GM19351 (cell line): ENCODE measurements around the gene SSU72.
A peak's percentile ranks its signal among the peaks of the same experiment; 100 is the strongest.
"Not testable (repeated sequence)": the region's sequence is repeated elsewhere in the genome, so short reads cannot be mapped to it uniquely, and the experiment has no call there.

Experiments
- ATAC-seq: cut with Tn5 transposase; IDR thresholded peaks from one replicate; pipeline ENCODE4 v1.9.1; 2021; ENCODE audit warnings: mild to moderate bottlenecking, moderate library complexity; ENCODE audit not compliant: unreplicated experiment

SSU72 gene

DNA sequence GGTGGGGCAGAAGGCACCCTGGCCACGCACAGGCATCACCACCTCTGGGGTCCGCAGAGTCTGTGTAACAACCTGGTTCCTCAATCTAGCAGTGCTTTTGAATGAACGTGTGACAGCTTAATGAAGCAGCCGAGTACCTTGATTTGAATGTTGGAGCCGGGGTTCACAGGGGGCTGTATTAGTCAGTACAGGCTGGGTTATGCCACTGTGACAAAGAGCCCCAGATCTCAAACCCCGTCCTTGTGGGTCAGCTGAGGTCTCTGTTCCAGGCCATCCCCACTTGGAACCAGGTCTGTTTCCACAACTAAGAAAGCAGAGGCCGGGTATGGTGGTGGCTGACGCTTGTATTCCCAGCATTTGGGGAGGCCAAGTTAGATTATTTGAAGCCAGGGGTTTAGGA, 44.7 kb downstream of the SSU72 start:
- ATAC-seq, result no peak

DNA sequence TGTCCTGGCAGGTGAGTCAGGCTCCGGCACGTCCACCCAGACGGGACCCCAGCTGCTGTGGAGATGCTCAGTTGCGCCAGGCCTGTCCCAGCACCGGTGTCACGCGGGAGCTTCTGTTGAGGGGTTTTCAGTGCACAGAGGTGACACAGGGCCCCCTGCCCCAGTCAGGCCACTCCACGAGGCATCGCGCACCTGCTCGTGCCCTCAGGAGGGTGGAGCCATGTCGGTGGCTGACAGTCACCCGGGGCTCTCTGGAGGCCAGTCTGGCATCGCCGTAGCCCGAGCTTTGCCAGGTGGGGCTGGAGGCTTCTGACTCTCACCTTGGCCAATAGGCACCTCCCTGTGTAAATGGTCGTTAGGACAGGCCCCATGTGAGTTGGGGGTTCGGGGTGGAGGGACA, 45.3 kb downstream of the SSU72 start:
- no peak for ATAC-seq

DNA sequence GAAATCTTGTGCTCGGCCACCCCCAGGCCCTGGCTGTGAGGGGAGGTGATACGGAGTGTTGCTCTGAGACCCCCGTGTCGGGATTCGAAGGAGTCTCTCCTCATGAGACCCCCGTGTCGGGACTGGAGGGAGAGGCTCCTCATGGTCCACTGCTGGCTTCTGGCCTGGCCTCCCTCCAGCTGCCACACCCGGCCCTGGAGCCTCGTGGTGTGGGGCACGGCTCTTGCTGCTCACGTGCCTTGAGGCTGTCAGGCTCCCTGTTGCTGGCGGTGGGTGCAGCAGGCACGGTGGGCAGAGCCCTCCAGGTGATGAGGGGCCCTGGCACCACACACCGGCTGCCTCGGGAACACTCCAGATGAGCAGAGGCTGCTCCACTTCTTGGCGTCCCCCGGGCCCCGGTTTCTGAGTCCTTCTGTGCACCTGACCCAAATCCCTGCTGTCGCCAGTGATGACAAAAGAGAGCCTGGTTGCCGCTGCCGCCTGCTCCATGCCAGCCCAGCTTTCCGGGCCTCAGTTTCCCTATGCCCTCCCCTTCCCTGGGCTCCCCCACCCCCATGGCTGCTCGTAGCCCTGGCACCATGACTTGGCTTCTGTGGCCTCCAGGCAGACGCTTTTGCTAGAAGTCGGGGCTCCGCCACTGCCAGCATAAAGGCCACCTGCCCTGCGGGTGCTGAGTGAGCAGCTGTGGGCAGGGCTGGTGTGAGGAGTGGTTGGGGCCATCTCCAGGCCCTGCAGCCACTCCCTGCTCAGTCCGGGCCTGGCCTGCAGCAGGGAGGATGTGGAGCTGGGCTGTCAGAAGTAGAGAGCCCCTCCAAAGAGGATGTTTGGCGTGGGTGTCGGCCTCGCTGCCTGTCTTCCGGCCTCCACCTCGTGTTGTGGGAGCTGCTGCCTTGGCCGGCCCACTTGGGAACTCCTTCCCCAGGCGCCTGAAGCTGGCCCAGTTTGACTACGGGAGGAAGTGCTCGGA, 46.1 kb downstream of the SSU72 start:
- ATAC-seq, result no peak

DNA sequence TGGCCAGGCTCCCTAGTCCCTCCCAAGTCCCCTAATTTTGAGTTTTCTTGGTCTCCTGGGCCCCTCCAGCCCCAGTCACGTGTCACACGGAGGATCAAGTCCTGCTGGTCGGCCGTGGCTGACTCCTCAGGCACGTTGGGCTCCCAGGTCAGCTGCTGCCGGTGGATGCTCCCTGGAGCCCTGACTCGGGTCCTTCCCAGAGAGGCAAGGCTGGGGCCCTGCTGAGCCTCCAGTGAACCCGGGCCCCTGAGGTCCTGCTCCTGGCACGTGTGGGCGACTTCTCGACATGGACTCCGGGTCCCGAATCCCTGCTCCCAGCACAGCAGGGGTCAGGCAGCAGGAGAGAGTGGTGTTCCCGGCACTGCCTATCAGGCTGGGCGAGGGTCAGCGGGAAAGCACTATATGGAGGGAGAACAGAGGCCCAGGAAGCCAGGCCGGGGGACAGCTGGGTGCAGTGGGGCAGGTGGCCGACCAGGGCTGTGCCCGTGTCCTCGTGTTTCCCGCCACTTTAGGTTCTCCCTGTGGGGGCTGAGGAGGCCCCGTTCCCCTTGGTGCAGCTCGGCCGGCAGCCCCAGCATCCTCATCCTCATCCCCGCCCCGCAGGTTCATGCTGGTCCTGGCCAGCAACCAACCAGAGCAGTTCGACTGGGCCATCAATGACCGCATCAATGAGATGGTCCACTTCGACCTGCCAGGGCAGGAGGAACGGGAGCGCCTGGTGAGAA, 47.4 kb downstream of the SSU72 start:
- ATAC-seq, result no peak

DNA sequence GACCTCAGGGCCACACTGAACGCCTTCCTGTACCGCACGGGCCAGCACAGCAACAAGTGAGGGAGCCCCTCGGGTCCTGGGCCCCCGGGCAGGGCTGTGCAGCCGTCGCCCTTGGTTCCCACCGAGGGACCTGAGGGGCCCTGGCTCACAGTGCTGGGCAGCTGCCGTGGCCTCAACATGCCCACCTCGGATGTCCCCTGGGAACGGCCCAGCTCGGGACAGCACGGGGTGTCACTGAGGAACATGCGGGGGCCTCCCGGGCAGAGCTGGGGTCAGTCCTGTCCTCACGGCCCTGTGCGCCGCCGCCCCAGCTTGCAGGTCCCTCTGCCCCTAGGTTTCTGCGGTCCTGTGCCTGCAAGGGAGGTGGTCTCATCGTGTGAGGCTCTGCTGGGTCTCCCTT, 48.2 kb downstream of the SSU72 start:
- not testable (repeated sequence) for ATAC-seq

DNA sequence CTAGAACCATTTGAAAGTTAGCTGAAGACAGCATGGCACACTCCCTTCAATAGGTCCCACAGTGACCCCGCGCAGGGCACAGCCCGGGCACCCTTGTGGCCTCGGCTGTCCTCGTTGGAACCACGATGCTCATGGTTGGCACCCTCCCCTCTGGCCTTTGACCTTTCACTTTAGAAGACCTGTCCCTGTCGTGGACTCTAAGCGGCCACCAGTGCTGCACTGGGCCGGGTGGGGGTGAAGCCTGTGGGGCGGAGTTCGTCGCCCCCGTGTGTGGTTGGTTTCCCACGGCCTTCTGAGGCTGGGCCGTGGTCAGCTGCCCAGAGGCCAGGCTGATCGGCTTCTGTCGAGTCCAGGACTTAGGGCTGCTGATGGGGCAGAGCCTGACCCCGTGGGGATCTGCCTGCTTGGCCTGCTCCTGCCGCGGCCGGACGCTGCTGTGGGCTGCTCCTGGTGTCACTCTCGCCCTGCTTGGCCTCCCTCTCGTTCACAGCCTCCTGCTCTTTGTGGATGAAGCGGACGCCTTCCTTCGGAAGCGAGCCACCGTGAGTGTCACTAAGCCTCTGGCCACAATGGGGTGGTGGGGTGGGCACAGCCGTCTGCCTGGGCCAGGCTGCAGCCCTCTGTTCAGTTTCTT, 49.8 kb downstream of the SSU72 start:
- ATAC-seq, result not testable (repeated sequence)

DNA sequence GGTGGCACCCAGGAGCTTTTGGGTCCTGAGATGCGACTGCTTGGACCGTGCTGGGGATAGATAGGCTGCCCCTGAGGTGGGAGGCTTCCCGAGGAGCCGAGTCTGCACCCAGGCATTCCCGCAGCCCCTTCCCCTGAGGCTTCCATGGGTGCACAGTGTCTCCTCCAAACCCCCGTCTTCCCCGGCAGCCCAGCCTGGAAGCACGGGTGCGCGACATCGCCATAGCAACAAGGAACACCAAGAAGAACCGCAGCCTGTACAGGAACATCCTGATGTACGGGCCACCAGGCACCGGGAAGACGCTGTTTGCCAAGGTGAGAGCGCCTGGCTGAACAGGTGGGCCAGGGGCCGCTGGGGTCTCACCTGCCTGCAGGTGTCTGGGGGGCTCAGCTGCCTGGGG, 51.0 kb downstream of the SSU72 start:
- not testable (repeated sequence) for ATAC-seq

DNA sequence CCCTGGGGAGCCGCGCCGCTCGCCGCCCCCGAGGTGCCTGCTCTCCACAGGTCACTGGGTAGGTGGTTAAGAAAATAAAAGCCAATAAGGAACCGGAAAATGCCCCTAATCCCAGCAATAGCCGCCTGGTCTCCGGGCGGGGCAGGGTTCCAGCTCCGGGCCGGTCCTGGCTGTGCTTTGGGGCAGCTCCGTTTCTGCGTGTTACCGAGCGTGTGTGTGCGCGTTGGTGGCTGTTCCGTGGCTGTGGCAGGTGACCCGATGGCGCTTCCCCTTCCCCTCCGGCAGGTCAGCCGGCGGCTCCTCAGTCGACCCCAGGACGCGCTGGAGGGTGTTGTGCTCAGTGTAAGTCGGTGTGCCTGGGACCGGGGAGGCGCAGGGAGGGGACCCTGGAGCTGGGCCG, 51.4 kb downstream of the SSU72 start:
- not testable (repeated sequence) for ATAC-seq

DNA sequence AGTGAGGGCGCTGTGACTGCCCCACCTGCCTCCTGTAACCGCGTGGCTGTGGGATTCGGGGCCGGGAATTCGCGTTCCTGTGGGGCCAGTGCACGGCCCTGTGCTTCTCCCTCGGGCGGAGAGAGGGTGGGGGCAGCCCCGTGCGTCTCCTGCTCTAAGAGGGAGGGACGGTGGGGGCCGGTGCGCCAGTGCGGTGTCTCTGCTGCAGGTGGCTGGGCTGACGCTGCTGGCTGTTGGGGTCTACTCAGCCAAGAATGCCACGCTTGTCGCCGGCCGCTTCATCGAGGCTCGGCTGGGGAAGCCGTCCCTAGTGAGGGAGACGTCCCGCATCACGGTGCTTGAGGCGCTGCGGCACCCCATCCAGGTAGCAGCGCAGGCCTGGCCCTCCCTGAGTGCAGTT, 52.1 kb downstream of the SSU72 start:
- ATAC-seq, result not testable (repeated sequence)

DNA sequence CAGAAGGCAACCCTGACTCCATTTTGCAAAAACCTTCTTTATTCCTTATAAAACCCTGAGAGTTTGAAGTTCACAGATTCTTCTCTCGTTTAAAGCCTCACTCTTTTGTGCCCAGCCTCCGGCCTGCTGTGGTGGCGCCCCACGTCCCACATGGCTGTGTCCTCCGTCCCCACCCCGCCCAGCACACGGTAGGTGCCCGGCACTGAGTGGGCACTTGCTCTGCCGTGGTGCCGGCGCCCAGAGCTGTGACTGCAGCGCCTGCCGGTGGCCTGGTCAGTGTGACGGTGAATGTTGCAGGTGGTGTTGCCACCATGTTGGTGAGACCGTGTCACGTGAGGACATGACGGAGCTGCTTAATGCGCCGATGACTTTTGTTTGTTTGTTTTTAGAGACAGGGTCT, 53.3 kb downstream of the SSU72 start:
- no peak for ATAC-seq

DNA sequence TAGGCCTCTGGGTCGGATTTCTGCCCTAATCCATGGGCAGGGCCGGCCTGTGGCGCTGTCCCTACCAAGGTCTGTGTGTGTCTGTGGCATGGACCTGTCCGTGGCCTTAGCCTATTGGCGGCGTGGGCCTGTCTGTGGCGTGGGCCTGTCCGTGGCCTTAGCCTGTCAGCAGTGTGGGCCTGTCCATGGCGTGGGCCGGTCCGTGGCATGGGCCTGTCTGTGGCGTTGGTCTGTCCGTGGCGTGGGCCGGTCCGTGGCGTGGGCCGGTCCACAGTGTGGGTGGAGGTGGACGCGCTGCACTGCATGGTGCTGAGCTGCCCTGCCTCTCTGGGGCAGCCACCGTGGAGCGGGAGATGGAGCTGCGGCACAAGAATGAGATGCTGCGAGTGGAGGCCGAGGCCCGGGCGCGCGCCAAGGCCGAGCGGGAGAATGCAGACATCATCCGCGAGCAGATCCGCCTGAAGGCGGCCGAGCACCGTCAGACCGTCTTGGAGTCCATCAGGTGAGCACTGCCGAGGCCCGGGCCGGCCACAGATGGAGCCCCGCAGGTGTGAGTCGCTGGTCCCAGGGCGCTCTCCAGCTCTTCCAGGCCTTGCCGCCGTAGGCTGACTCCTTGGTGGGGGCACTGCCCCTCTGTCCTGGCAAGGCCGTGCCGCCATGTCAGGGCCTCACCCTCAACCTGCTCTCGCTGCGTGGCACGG, 54.7 kb downstream of the SSU72 start:
- not testable (repeated sequence) for ATAC-seq

DNA sequence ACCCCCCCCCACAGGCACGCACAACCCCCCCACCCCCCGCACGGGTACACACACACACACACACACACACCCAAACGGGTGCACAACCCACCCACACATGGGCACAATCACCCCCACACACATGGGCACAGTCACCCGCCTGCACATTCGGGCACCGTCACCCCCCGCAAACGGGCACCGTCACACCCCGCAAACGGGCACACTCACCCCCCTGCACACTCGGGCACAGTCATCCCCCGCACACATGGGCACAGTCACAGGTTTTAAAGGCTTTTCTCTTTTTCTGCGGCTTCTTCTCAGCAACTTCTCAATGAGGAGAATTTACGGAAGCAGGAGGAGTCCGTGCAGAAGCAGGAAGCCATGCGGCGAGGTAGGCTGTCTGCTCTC, 56.0 kb downstream of the SSU72 start:
- ATAC-seq, result not testable (repeated sequence)

DNA sequence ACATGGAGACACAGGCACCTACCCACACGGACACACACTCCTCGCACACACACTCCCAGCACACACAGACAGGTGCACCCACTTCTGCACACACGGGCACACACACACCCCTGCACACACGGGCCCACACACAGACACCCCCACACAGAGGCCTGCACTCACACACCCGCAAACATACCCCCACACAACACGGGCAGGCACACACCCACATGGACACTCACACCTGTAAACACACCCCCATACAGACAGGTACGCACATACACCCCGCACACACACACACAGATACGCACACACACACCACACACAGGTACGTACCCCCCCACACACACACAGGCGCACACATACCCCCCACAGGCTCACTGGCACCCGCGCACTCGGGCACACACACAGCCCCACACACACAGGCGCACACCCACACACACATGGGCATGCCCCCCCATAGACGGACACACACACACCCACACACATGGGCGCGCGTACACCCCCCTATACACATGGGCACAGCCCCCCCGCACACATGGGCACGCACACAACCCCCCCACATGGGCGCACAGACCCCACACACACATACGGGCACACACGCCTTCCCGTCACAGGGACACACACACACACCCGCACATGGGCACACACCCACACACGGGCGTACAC, 56.6 kb downstream of the SSU72 start:
- ATAC-seq, result no peak

DNA sequence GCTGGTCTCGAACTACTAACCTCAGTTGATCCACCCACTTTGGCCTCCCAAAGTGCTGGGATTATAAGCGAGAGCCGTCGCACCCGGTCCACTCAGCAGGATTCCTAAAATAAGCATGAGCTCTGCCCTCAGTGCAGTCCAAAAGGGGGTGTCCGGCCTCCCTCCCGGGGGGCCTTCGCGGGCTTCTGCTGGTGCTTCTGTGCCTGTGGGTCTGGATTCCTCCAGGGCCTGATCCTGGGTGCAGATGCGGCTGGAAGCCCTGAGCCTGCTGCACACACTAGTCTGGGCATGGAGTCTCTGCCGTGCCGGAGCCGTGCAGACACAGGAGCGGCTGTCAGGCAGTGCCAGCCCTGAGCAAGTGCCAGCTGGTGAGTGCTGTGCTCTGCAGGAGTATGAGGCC, 57.7 kb downstream of the SSU72 start:
- not testable (repeated sequence) for ATAC-seq

DNA sequence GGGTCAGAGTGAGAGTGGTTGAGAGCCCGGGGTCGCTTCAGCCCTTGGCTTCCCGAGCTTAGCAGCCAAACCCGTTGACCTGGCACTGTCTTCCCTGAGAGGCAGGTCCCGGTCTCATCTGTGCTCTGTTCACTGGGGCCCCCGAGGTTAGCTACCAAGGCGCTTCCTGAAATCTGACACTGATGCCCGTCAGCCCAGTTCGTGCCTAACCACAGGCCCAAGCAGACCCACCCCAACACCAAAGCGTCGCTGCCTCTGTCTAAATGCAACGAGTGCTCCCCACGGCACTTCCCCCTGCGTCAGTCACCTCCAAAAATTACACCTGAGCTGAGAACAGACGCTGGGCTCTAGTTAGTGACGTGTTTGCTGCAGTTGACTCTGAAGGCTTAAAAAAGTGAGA, 60.3 kb downstream of the SSU72 start:
- not testable (repeated sequence) for ATAC-seq

DNA sequence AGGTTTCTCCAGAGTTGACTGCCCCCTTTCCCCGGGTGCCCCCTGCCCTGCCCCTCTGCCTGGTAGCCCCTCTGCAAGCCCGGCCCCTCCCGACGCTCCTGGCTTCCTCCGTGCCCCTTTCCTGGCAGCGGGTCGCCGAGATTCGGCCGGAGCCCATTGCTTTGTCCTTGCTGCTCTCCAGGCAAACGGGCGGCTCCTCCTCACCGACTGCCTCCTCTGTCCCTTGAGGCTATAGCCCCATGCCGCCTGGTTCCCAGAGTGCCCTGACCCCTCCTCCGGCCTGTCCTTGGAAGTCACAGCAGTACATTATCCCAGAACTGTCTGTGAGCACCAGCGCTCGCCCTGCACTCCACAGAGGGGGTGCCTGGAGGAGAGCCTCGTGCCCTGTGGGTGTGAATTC, 61.0 kb downstream of the SSU72 start:
- not testable (repeated sequence) for ATAC-seq

DNA sequence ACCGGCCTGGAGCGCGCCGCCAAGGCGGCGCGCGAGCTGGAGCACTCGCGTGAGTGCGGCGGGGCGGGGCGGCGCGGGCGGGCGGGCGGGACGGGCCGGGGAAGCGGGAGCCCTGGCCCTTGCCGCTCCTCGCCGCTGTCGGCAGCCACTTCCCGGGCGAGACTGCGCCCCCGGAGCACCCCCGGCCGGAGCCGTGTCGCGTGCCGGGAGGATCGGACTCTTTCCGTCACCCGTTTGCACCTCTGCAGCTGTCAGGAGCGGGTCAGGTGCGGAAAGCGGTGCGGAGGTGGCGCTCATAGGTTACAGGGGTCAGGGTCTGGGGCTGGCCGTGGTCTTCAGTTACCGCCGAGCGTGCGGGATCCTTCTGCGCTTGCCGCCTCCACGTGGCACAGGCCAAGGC, 62.2 kb downstream of the SSU72 start:
- ATAC-seq, result not testable (repeated sequence)

DNA sequence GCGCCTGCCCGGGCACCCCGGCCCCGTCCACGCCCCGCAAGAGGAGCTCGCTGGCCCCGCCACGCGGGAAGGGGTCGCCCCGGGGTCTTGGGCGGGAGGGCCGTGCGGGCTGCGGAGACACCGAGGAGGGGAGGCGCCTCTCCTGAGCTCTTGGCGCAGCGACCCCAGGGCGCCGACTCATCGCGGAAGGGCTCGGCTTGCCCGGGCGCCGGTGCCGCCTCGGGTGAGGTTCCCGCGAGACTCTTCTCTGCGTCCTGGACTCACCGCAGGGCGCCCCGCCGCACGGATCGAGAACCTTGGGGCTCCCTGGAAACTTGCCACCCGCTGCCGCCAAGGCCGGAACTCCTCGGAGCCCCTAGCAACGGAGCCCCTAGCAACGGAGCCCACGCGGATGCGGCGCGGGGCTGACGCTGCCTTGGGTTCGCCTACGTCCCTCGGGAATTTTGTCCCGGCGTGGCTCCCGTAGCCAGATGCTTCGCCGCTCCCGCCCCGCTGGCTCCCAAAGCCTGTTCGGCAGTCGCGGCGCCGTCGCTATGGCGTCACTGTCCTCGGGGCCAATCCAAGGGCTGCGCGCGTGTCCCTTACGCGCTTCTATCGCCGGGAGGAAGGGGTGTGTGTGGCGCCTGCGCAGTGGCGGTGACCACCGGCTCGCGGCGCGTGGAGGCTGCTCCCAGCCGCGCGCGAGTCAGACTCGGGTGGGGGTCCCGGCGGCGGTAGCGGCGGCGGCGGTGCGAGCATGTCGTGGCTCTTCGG, 63.0 kb downstream of the SSU72 start, which contains the start of gene ATAD3A:
Gene ATAD3A (plus strand): TSS at position 630 of the 753 bp plus-strand sequence. CDS start 107 bp downstream, at position 737.
- peak; percentile 94 for ATAC-seq

DNA sequence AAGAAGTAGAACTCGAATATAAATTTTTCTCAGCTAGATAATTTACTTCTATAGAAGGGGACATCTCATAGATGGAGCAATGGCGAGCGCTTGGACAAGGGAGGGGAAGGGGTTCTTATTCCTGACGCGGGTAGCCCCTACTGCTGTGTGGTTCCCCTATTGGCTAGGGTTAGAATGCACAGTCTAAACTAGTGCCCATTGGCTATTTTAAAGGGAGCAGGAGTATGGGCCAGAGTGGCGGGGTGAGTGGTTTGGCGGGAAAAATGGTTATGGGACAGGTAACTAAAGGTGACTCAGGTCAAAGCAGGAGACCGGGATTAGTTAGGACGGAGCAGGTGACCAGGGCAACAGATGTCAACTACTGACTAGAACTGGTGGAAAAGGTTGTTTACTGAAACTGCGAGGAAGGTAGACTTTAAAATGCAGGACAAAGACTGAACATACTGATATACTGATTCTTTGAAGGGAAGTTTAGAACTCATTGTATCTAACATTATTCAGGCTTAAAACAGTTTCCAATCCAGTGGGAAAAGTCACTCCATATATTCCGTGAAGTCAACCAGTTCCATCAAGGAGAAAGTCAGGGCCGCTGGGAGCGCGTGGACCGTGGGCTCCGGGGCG, 63.6 kb downstream of the SSU72 start:
- ATAC-seq, result no peak
